HG02678 (cell line): ENCODE data around the gene NLRX1.
A peak's percentile ranks its signal among the peaks of the same experiment; 100 is the strongest.
"Not testable (repeated sequence)": the region's sequence is repeated elsewhere in the genome, so short reads cannot be mapped to it uniquely, and the experiment has no call there.

ENCODE experiments used
- ATAC-seq: cut with Tn5 transposase; IDR thresholded peaks from one replicate; pipeline ENCODE4 v1.9.1; 2021; ENCODE audit warnings: mild to moderate bottlenecking, moderate library complexity; ENCODE audit not compliant: unreplicated experiment

The NLRX1 gene

GRCh38 chr11:119205574-119206510 lies 37.3 kb downstream of the NLRX1 start, which contains the start of gene CBL:
Gene CBL, plus strand, starts transcription at chr11:119206339. Its CDS starts 79 bp downstream, at chr11:119206418.
- ATAC-seq = peak; percentile 82

DNA sequence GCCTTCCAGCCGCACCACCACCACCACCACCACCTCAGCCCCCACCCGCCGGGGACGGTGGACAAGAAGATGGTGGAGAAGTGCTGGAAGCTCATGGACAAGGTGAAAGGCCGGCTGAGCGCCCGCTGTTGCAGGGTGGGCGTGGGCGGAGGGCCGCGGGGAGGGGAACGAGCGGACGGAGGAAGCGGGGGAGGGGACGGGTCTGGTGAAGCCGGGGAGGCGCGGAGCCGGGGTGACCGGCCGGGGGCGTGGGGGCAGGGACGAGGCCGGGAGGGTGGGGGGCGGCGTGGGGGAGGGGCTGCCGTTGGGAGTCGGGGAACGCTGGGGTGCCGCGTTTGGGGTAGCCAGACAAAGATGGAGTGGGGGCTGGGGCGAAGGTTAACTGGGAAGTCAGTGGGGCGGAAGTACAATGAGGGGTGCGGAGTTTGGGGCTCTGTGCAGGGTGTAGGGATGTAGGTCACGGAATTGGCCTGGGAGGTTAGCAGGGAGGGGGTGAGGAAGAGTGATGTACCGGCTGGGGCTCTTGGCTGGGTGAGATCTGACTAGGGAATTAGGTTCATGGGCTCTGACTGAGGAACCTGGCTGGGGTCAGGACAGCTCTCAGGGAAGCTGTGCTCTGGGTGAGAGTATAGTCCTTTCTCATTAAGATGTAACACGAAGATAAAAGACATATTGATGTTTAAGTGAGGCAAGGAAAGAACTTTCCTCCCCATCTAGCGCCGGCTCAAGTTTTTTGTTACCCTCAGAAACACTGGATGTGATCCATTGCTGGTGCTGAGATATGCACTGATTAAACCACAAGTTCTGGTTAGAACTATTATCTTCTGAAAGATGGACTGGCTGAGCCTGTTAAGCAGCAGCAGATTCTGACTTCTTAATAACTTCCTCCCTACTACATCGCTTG lies 38.2 kb downstream of the NLRX1 start:
- ATAC-seq = peak; percentile 19

GRCh38 chr11:119207415-119207960 lies 39.0 kb downstream of the NLRX1 start:
- ATAC-seq = no peak

GRCh38 chr11:119209186-119209585 lies 40.7 kb downstream of the NLRX1 start:
- ATAC-seq = no peak

DNA sequence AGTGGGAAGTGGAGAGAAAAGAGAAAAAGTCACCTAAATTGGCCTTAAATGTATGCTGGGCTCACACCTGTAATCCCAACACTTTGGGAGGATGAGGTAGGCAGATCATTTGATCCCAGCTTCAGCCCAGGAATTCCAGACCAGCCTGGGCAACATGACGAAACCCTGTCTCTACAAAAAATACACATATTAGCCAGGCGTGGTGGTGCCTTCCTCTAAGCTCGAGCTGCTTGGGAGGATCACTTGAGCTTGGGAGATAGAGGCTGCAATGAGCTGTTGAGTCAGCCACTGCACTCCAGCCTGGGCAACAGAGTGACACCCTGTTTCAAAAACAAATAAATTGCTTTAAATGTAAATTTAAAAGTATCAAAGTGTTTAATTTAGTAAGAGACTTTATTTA lies 41.5 kb downstream of the NLRX1 start:
- no peak for ATAC-seq

- no peak for ATAC-seq
Observed at GRCh38 chr11:119218141-119218878, 49.8 kb downstream of the NLRX1 start.

DNA sequence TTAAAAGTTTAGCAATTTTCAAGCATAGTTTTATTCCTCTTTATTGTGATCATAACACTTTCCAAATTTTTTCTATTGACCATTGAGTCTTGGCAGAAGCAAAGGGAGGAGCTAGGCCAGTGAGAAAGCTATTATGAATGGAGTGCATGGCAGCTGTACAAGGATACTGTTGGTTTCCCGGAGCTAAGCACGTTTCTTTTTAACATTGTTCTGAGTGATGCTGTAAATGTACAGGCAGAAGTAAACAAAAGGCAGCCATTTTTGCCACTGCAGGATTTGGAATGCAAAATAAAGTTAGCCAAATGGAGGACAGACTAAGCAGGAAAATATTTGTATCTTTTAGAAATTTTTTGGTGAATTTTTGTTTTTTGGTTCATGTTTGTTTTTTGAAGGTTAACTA lies 53.8 kb downstream of the NLRX1 start:
- no peak for ATAC-seq

GRCh38 chr11:119222891-119223290 lies 54.4 kb downstream of the NLRX1 start:
- no peak for ATAC-seq

DNA sequence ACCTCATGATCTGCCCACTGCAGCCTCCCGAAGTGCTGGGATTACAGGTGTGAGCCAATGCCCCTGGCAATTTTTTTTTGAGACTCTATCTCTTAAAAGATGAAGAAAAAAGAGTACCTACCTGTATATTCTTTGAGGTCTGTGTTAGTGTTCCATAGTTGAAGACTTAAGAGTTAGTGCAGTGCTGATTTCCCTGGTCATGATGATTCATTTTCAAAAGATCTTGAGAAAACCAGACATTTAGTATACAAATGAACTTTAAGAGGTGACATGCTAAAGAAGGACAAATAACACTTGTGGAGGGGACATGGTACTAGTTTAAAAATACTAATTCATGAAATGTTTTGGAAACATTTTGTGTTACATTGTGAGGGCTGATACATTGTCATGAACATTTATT lies 55.3 kb downstream of the NLRX1 start:
- ATAC-seq = no peak

- not testable (repeated sequence) for ATAC-seq
Observed at GRCh38 chr11:119228535-119229287, 60.2 kb downstream of the NLRX1 start.

DNA sequence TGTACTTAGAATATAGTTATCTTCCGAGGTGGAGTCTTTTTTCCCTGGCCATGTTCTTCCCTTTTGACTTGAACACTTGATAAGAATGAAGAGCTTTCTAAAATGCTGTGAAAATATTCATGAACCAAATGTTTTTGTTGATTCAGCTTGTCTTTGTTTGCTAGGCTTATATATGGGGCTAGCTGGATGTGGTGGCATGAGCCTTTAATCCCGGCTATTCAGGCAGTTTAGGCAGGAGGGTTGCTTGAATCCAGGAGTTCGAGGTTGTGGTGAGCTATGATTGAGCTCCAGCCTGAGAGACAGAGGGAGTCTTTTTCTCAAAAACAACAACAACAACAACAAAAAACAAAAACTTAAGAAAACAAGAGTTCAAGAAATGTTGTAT lies 60.8 kb downstream of the NLRX1 start:
- no peak for ATAC-seq

DNA sequence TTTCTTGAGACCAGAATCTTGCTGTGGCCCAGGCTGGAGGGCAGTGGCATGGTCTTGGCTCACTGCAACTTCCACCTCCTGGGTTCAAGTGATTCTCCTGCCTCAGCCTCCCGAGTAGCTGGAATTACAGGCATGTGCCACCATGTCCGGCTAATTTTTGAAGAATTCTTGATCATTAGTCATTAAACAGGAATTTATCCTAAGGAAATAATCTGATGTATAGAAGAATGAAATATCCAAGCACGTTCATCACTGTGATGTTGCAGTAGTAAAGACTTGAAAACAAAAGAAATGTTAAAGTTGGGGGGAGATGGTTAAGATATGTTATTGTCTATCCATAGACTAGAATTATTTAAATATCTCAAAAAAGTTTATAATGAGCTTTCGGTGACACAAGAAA lies 61.2 kb downstream of the NLRX1 start:
- ATAC-seq = no peak
